ENCODE data around the gene MLC1. TPM values are rescaled to one million over a fixed set of nuclear protein-coding genes. Genes with fewer than 3 reads are reported as not detected.

The MLC1 gene
- total RNA-seq, 1 donor from 2014 or later = 0.09 TPM

DNA sequence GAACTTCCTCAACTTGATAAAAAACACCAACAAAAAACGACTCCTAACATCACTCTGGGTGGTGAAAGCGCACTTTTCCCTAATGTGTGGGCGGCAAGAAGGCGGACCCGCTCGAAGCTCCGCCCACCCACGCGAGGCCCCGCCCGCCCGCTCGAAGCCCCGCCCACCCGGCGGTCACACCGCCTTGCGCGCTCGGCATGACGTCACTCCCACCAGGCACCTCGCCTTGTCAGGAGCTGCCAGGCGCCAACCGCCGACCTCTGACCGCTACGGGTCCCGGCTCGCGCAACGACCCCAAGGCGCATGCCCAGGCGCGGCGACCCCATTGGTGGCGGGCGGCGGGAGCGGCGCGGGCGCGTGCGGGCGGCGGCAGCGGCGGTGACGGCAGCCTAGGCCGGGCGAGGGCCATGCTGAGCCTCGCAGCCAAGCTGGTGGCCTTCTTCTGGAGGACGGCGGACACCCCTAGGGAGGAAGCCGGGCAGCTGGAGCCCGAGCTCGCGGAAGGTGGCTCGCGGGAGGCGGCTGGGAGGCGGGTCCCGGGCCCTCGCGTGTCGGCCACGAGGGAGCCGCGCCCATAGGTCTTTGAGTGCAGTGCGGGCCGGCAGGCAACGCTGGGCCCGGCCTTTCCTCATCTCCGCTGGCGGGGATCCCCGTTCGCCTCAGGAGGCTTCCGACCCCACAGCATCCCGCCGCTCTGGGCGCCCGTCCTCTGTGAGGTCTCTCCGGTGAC, 4.6 kb upstream of the MLC1 start, which contains the start of gene MOV10L1:
Gene MOV10L1 (plus strand): TSS at position 325 of the 730 bp plus-strand sequence. CDS start 83 bp downstream, at position 408.
- no peak within 1 kb of the TSS for H3K4me2 ChIP-seq (ENCODE audit: low read length)
- Mint-ChIP-seq H3K27ac (ENCODE audit: unreplicated experiment) (no peak within 1 kb of the TSS), H3K4me1 (ENCODE audit: low read depth, unreplicated experiment) (peaks cover 5% of the 10 kb centered on the region), H3K9me3 (ENCODE audit: unreplicated experiment) (peaks cover 13% of the 10 kb centered on the region), H3K27me3 (ENCODE audit: low read depth, unreplicated experiment) (peaks cover 11% of the 10 kb centered on the region), H3K36me3 (ENCODE audit: low read depth, unreplicated experiment) (no peaks in the 10 kb centered on the region), H3K4me3 (ENCODE audit: unreplicated experiment) (no peak within 1 kb of the TSS)
- H2AFZ ChIP-seq (ENCODE audit: low read depth, low read length) = no peak within 1 kb of the TSS
- H3K27ac ChIP-seq (ENCODE audit: low read depth, low read length) = no peak within 1 kb of the TSS
- no peaks in the 10 kb centered on the region for H3K9me3 ChIP-seq (ENCODE audit: insufficient read depth, low read depth, low read length)
- DNase-seq (ENCODE audit: low read depth) = no peak
- no peak within 1 kb of the TSS for H3K9ac ChIP-seq (ENCODE audit: low read length)
- H3K4me3 ChIP-seq (ENCODE audit: insufficient read depth, low read depth, low read length) = no peak within 1 kb of the TSS
- TF ChIP-seq EZH2 (IDR thresholded peaks at IDR 0.05; ENCODE audit: insufficient read depth, low read length) = no peak
- TF ChIP-seq, protein P1, sequence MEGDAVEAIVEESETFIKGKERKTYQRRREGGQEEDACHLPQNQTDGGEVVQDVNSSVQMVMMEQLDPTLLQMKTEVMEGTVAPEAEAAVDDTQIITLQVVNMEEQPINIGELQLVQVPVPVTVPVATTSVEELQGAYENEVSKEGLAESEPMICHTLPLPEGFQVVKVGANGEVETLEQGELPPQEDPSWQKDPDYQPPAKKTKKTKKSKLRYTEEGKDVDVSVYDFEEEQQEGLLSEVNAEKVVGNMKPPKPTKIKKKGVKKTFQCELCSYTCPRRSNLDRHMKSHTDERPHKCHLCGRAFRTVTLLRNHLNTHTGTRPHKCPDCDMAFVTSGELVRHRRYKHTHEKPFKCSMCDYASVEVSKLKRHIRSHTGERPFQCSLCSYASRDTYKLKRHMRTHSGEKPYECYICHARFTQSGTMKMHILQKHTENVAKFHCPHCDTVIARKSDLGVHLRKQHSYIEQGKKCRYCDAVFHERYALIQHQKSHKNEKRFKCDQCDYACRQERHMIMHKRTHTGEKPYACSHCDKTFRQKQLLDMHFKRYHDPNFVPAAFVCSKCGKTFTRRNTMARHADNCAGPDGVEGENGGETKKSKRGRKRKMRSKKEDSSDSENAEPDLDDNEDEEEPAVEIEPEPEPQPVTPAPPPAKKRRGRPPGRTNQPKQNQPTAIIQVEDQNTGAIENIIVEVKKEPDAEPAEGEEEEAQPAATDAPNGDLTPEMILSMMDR (IDR thresholded peaks at IDR 0.05; ENCODE audit: insufficient read depth, low read depth, low read length) = no peak
- H3K79me2 ChIP-seq (ENCODE audit: insufficient read depth, low read length) = no peaks in the 10 kb centered on the region
- no peaks in the 10 kb centered on the region for H3K36me3 ChIP-seq (ENCODE audit: insufficient read depth, low read length)
- peaks cover 7% of the 10 kb centered on the region for H3K27me3 ChIP-seq (ENCODE audit: insufficient read depth, low read length)
- no peak for FAIRE-seq
- peaks cover 4% of the 10 kb centered on the region for H3K4me1 ChIP-seq (ENCODE audit: insufficient read depth, low read length)
- H4K20me1 ChIP-seq (ENCODE audit: insufficient read depth, low read length) = no peaks in the 10 kb centered on the region

DNA sequence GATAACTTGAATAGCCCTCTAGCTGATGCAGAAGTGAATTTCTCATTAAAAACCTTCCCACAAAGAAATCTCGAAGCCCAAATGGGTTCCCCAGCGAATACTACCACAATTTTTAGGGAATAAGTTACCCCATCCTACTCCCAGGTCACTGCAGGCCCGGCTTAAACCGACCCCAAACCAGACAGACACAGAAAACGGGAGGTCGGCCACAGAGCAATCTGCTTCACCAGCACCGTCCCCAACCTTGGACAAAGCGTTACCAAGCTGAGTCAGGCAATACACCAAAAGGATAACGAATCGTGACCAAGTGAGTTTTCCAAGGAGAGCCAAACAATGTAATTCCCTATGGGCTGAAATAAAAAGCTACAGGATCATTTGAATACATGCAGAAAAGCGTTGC, 4.0 kb upstream of the MLC1 start:
- FAIRE-seq = no peak

More for the DNA sequence above, 4.0 kb upstream of the MLC1 start:
- Histone ChIP-seq H3K27me3 (ENCODE audit: insufficient read depth, low read length) (peaks cover 7% of the 10 kb centered on the region), H3K9ac (ENCODE audit: low read length) (no peak overlapping the region), H3K4me1 (ENCODE audit: insufficient read depth, low read length) (peaks cover 4% of the 10 kb centered on the region), H3K4me3 (ENCODE audit: insufficient read depth, low read depth, low read length) (no peak overlapping the region), H3K4me2 (ENCODE audit: low read length) (no peak overlapping the region), H3K27ac (ENCODE audit: low read depth, low read length) (no peak overlapping the region), H4K20me1 (ENCODE audit: insufficient read depth, low read length) (no peaks in the 10 kb centered on the region), H3K9me3 (ENCODE audit: insufficient read depth, low read depth, low read length) (no peaks in the 10 kb centered on the region), H2AFZ (ENCODE audit: low read depth, low read length) (no peak overlapping the region), H3K36me3 (ENCODE audit: insufficient read depth, low read length) (no peaks in the 10 kb centered on the region), H3K79me2 (ENCODE audit: insufficient read depth, low read length) (no peaks in the 10 kb centered on the region)
- Mint-ChIP-seq H3K4me1 (ENCODE audit: low read depth, unreplicated experiment) (peaks cover 7% of the 10 kb centered on the region), H3K9me3 (ENCODE audit: unreplicated experiment) (peaks cover 13% of the 10 kb centered on the region), H3K4me3 (ENCODE audit: unreplicated experiment) (no peak overlapping the region), H3K27me3 (ENCODE audit: low read depth, unreplicated experiment) (peaks cover 11% of the 10 kb centered on the region), H3K36me3 (ENCODE audit: low read depth, unreplicated experiment) (no peaks in the 10 kb centered on the region), H3K27ac (ENCODE audit: unreplicated experiment) (no peak overlapping the region)
- TF ChIP-seq EZH2 (IDR thresholded peaks at IDR 0.05; ENCODE audit: insufficient read depth, low read length) = no peak
- TF ChIP-seq, protein P1 (IDR thresholded peaks at IDR 0.05; ENCODE audit: insufficient read depth, low read depth, low read length) = no peak
- no peak for DNase-seq (ENCODE audit: low read depth)
